ENCODE measurements around the gene FAM98C.

Gene FAM98C

DNA sequence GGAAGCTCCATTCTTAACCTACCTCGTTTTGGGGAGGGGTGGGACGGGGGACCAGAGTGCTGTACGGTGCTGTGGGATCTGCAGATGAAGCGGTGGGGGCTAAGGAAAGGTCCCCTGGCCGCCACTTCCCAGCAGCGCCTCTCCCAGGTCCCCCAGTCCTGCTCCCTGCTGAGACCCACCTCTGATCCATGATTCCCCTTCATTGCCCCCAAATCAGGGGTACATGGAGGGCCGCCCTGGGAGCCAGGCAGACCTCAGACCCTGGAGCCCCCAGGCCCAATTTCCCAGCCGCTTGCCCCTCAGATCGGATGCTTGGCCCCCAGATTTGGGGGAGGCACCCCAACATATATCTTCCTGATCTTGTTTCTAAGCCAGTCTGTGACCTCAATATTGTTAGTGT is 3.8 kb upstream of the FAM98C start:
- TF ChIP-seq, protein P1, sequence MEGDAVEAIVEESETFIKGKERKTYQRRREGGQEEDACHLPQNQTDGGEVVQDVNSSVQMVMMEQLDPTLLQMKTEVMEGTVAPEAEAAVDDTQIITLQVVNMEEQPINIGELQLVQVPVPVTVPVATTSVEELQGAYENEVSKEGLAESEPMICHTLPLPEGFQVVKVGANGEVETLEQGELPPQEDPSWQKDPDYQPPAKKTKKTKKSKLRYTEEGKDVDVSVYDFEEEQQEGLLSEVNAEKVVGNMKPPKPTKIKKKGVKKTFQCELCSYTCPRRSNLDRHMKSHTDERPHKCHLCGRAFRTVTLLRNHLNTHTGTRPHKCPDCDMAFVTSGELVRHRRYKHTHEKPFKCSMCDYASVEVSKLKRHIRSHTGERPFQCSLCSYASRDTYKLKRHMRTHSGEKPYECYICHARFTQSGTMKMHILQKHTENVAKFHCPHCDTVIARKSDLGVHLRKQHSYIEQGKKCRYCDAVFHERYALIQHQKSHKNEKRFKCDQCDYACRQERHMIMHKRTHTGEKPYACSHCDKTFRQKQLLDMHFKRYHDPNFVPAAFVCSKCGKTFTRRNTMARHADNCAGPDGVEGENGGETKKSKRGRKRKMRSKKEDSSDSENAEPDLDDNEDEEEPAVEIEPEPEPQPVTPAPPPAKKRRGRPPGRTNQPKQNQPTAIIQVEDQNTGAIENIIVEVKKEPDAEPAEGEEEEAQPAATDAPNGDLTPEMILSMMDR (IDR thresholded peaks at IDR 0.05; ENCODE audit: borderline replicate concordance, extremely low read depth, low read length, poor library complexity, severe bottlenecking): no peak
- TF ChIP-seq EZH2 (IDR thresholded peaks at IDR 0.05; ENCODE audit: borderline replicate concordance, low read depth, low read length, severe bottlenecking): no peak
- no peak overlapping the region for H3K27ac ChIP-seq (ENCODE audit: low read length)
- no peak for ATAC-seq (ENCODE audit: insufficient read depth, low read depth)
- H3K27me3 ChIP-seq (ENCODE audit: insufficient read depth, low read length, poor library complexity): no peaks in the 10 kb centered on the region
- H3K36me3 ChIP-seq (ENCODE audit: insufficient read depth, low read length): no peaks in the 10 kb centered on the region
- H3K4me3 ChIP-seq (ENCODE audit: low read depth in 1 of 2, low read length in 2 of 2): no peak overlapping the region
- no peak overlapping the region for H2AFZ ChIP-seq (ENCODE audit: low read depth, low read length)
- no peaks in the 10 kb centered on the region for H4K20me1 ChIP-seq (ENCODE audit: insufficient read depth, low read length)
- H3K79me2 ChIP-seq (ENCODE audit: insufficient read depth, low read length): peaks cover 7% of the 10 kb centered on the region; the same call in 1 of the 2 replicates
- DNase-seq: no peak
- H3K9ac ChIP-seq (ENCODE audit: low read depth, low read length): no peak overlapping the region
- H3K9me3 ChIP-seq (ENCODE audit: insufficient read depth, low read length, severe bottlenecking): no peaks in the 10 kb centered on the region
- no peak overlapping the region for H3K4me2 ChIP-seq (ENCODE audit: insufficient read depth, low read length)
- peaks cover 13% of the 10 kb centered on the region for H3K4me1 ChIP-seq (ENCODE audit: insufficient read depth, low read length)

DNA sequence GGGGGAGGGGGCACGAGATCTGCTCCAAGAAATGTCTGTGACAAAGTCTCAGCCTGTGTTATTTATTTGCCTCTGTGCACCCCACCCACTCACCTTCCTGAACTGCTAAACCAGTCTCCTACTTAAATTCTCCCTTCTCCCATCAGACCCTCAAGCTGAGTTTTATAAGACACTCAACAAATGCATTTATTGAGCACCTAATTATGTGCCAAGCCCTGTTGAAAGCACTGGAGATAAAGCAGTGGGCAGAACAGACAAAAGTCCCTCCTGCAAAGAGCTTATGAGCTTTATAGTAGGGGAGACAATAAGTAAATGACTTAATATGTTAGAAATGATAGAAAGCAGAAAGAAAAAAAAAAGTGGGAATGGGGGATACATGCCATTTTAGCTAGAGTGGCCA is 3.4 kb upstream of the FAM98C start:
- H3K4me3 ChIP-seq (ENCODE audit: low read depth in 1 of 2, low read length in 2 of 2): no peak overlapping the region
- H2AFZ ChIP-seq (ENCODE audit: low read depth, low read length): no peak overlapping the region
- no peaks in the 10 kb centered on the region for H3K27me3 ChIP-seq (ENCODE audit: insufficient read depth, low read length, poor library complexity)
- H3K9ac ChIP-seq (ENCODE audit: low read depth, low read length): no peak overlapping the region
- DNase-seq (no peak), ATAC-seq (ENCODE audit: insufficient read depth, low read depth) (no peak)
- no peaks in the 10 kb centered on the region for H4K20me1 ChIP-seq (ENCODE audit: insufficient read depth, low read length)
- H3K79me2 ChIP-seq (ENCODE audit: insufficient read depth, low read length): peaks cover 10% of the 10 kb centered on the region; the same call in 1 of the 2 replicates
- H3K4me1 ChIP-seq (ENCODE audit: insufficient read depth, low read length): peaks cover 17% of the 10 kb centered on the region
- no peak overlapping the region for H3K27ac ChIP-seq (ENCODE audit: low read length)
- no peak for TF ChIP-seq EZH2 (IDR thresholded peaks at IDR 0.05; ENCODE audit: borderline replicate concordance, low read depth, low read length, severe bottlenecking)
- TF ChIP-seq, protein P1 (IDR thresholded peaks at IDR 0.05; ENCODE audit: borderline replicate concordance, extremely low read depth, low read length, poor library complexity, severe bottlenecking): no peak
- H3K4me2 ChIP-seq (ENCODE audit: insufficient read depth, low read length): no peak overlapping the region
- no peaks in the 10 kb centered on the region for H3K9me3 ChIP-seq (ENCODE audit: insufficient read depth, low read length, severe bottlenecking)
- no peaks in the 10 kb centered on the region for H3K36me3 ChIP-seq (ENCODE audit: insufficient read depth, low read length)

DNA sequence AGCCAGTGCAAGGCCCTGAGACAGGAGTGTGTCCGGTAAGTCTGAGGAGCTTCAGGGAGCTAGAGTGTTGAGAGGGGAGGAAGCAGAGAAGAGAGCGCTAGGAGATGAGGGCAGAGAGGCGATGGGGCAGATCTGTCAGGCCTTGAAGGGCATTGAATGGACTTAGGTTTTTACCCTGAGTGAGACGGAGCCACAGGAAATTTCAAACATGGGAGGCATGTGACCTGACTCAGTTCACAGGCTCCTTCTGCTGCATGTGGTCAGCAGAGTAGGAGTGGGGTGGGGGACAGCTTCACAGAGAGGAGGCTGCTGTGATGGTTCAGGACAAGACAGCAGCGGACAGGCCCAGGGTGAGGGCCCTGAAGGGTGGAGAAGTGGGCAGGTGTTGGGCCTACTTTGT is 2.5 kb upstream of the FAM98C start:
- Histone ChIP-seq H3K9me3 (ENCODE audit: insufficient read depth, low read length, severe bottlenecking) (no peaks in the 10 kb centered on the region), H3K4me3 (ENCODE audit: low read depth in 1 of 2, low read length in 2 of 2) (no peak overlapping the region), H3K9ac (ENCODE audit: low read depth, low read length) (no peak overlapping the region), H3K36me3 (ENCODE audit: insufficient read depth, low read length) (peaks cover 7% of the 10 kb centered on the region; the same call in 1 of the 2 replicates), H4K20me1 (ENCODE audit: insufficient read depth, low read length) (no peaks in the 10 kb centered on the region), H3K4me2 (ENCODE audit: insufficient read depth, low read length) (no peak overlapping the region), H3K4me1 (ENCODE audit: insufficient read depth, low read length) (peaks cover 20% of the 10 kb centered on the region), H3K79me2 (ENCODE audit: insufficient read depth, low read length) (peaks cover 10% of the 10 kb centered on the region; the same call in 1 of the 2 replicates), H2AFZ (ENCODE audit: low read depth, low read length) (no peak overlapping the region), H3K27ac (ENCODE audit: low read length) (no peak overlapping the region), H3K27me3 (ENCODE audit: insufficient read depth, low read length, poor library complexity) (no peaks in the 10 kb centered on the region)
- no peak for DNase-seq
- TF ChIP-seq, protein P1 (IDR thresholded peaks at IDR 0.05; ENCODE audit: borderline replicate concordance, extremely low read depth, low read length, poor library complexity, severe bottlenecking): no peak
- TF ChIP-seq EZH2 (IDR thresholded peaks at IDR 0.05; ENCODE audit: borderline replicate concordance, low read depth, low read length, severe bottlenecking): no peak
- ATAC-seq (ENCODE audit: insufficient read depth, low read depth): no peak

DNA sequence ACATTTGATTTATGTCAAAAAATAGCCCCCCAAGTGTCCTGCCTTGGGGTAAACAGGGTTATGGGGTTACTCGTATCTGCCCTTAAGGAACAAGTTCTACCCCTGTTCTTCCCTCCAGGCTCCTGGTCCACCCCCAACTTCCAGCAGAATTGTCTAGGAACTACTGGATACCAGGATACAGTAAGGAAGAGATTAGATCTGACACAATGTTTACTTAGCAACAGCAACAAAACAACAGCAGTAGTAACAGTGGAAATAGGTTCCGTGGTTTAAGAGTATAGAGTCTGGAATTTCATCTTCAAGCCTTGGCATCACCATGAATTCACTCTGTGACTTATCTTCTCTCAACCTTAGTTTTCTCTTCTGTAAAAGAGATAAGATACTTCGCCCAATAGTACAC is 1.7 kb upstream of the FAM98C start:
- ATAC-seq (ENCODE audit: insufficient read depth, low read depth) (no peak), DNase-seq (no peak)
- Histone ChIP-seq H3K79me2 (ENCODE audit: insufficient read depth, low read length) (peaks cover 10% of the 10 kb centered on the region; the same call in 1 of the 2 replicates), H3K9ac (ENCODE audit: low read depth, low read length) (no peak overlapping the region), H4K20me1 (ENCODE audit: insufficient read depth, low read length) (no peaks in the 10 kb centered on the region), H3K27ac (ENCODE audit: low read length) (no peak overlapping the region), H3K9me3 (ENCODE audit: insufficient read depth, low read length, severe bottlenecking) (no peaks in the 10 kb centered on the region), H3K4me2 (ENCODE audit: insufficient read depth, low read length) (no peak overlapping the region), H2AFZ (ENCODE audit: low read depth, low read length) (no peak overlapping the region), H3K36me3 (ENCODE audit: insufficient read depth, low read length) (peaks cover 10% of the 10 kb centered on the region; the same call in 1 of the 2 replicates), H3K27me3 (ENCODE audit: insufficient read depth, low read length, poor library complexity) (no peaks in the 10 kb centered on the region), H3K4me1 (ENCODE audit: insufficient read depth, low read length) (peaks cover 20% of the 10 kb centered on the region), H3K4me3 (ENCODE audit: low read depth in 1 of 2, low read length in 2 of 2) (no peak overlapping the region)
- TF ChIP-seq EZH2 (IDR thresholded peaks at IDR 0.05; ENCODE audit: borderline replicate concordance, low read depth, low read length, severe bottlenecking): no peak
- TF ChIP-seq, protein P1 (IDR thresholded peaks at IDR 0.05; ENCODE audit: borderline replicate concordance, extremely low read depth, low read length, poor library complexity, severe bottlenecking): no peak
